COLO829 (cell line): ENCODE results near the gene CCDC54.
"Not testable (repeated sequence)": the region's sequence is repeated elsewhere in the genome, so short reads cannot be mapped to it uniquely, and the experiment has no call there.

ENCODE experiments used
- DNase-seq: peaks from one replicate; pipeline ENCODE4 v3.0.0; 2012; ENCODE audit warnings: low spot score

The CCDC54 gene

GRCh38 chr3:107377151-107377550 is at the start of gene CCDC54:
Gene CCDC54 (plus strand): TSS chr3:107377439. CDS start chr3:107377588, 149 bp downstream.
- no peak for DNase-seq

- no peak for DNase-seq
Measured at GRCh38 chr3:107328069-107328468, 49.2 kb upstream of the CCDC54 start.

- DNase-seq = no peak
Measured at GRCh38 chr3:107329088-107329487, 48.2 kb upstream of the CCDC54 start.

- not testable (repeated sequence) for DNase-seq
Measured at GRCh38 chr3:107339690-107340089, 37.5 kb upstream of the CCDC54 start.

GRCh38 chr3:107344722-107345121 is 32.5 kb upstream of the CCDC54 start:
- no peak for DNase-seq

GRCh38 chr3:107345822-107346405 is 31.3 kb upstream of the CCDC54 start:
- no peak for DNase-seq

GRCh38 chr3:107346564-107346963 is 30.7 kb upstream of the CCDC54 start:
- DNase-seq = no peak

GRCh38 chr3:107347751-107348150 is 29.5 kb upstream of the CCDC54 start:
- no peak for DNase-seq

GRCh38 chr3:107356706-107357105 is 20.5 kb upstream of the CCDC54 start:
- DNase-seq = no peak

GRCh38 chr3:107361633-107362032 is 15.6 kb upstream of the CCDC54 start:
- no peak for DNase-seq

- no peak for DNase-seq
Measured at GRCh38 chr3:107365051-107365450, 12.2 kb upstream of the CCDC54 start.

GRCh38 chr3:107366766-107367165 is 10.5 kb upstream of the CCDC54 start:
- no peak for DNase-seq

GRCh38 chr3:107367353-107367752 is 9.9 kb upstream of the CCDC54 start:
- peak; percentile 77 for DNase-seq

- DNase-seq = no peak
Measured at GRCh38 chr3:107368654-107369398, 8.4 kb upstream of the CCDC54 start.

- DNase-seq = peak; percentile 30
Measured at GRCh38 chr3:107369791-107370190, 7.4 kb upstream of the CCDC54 start.

- DNase-seq = no peak
Measured at GRCh38 chr3:107370907-107371306, 6.3 kb upstream of the CCDC54 start.

GRCh38 chr3:107372506-107372905 is 4.7 kb upstream of the CCDC54 start:
- no peak for DNase-seq

- DNase-seq = no peak
Measured at GRCh38 chr3:107373896-107374295, 3.3 kb upstream of the CCDC54 start.

GRCh38 chr3:107375682-107376081 is 1.6 kb upstream of the CCDC54 start:
- no peak for DNase-seq

- DNase-seq = no peak
Measured at GRCh38 chr3:107382631-107383030, 5.4 kb downstream of the CCDC54 start.

- no peak for DNase-seq
Measured at GRCh38 chr3:107384428-107384827, 7.2 kb downstream of the CCDC54 start.

- no peak for DNase-seq
Measured at GRCh38 chr3:107384907-107385306, 7.7 kb downstream of the CCDC54 start.

- no peak for DNase-seq
Measured at GRCh38 chr3:107387555-107387954, 10.3 kb downstream of the CCDC54 start.
